ENCODE data around the gene FAM174C. TPM values are rescaled to one million over a fixed set of nuclear protein-coding genes. Genes with fewer than 3 reads are reported as not detected.

Gene FAM174C
- total RNA-seq, 1 experiment from 2014 or later = 59.4 TPM

GRCh38 chr19:1284979-1285736 lies 9.8 kb downstream of the FAM174C start:
- Mint-ChIP-seq H3K36me3 (no peaks in the 10 kb centered on the region), H3K9me3 (no peaks in the 10 kb centered on the region), H3K4me3 (peak overlapping the region; percentile 65), H3K27me3 (ENCODE audit: low read depth) (peaks cover 19% of the 10 kb centered on the region), H3K4me1 (peaks cover 13% of the 10 kb centered on the region), H3K27ac (peak overlapping the region; percentile 45; the same call in 1 of the 2 replicates)
- ChIA-PET CTCF (interaction anchor here (0.6 to 2.8 kb wide), 5 partner anchors 10 to 103 kb away, joined by 3 to 15 read pairs (median 4); partner anchors contain the start of gene FAM174C), POLR2A (interaction anchor here (0.9 kb wide), 1 partner anchor 16 kb away, joined by 3 read pairs; the partner anchor contains the start of gene CIRBP)
- TF ChIP-seq HMGXB4 (CRISPR knock-in tag; IDR thresholded peaks at IDR 0.05) (peak; percentile 37; the same call in 1 of the 2 replicates), OVOL2 (CRISPR knock-in tag; IDR thresholded peaks at IDR 0.05; ENCODE audit: borderline replicate concordance) (0 out of 2 replicates have a peak, but pooled peaks have one; percentile 19), RELA (CRISPR knock-in tag; IDR thresholded peaks at IDR 0.05; ENCODE audit: borderline replicate concordance) (no peak)
- peak; percentile 46 for ATAC-seq
- peak; percentile 54 for DNase-seq (ENCODE audit: low spot score)

GRCh38 chr19:1285737-1286360 lies 10.5 kb downstream of the FAM174C start, which contains the start of gene EFNA2:
EFNA2 (plus strand) TSS chr19:1285873; CDS start chr19:1286169, 296 bp downstream.
- CTCF ChIA-PET = interaction anchor here (0.9 to 2.8 kb wide), 2 partner anchors 26 to 41 kb away, joined by 4 to 15 read pairs; no protein-coding TSS in a partner anchor
- DNase-seq (ENCODE audit: low spot score) = no peak
- Mint-ChIP-seq H3K9me3 (no peaks in the 10 kb centered on the region), H3K36me3 (no peaks in the 10 kb centered on the region), H3K27ac (peak within 1 kb of the TSS; percentile 45; the same call in 1 of the 2 replicates), H3K4me3 (peak within 1 kb of the TSS; percentile 74), H3K27me3 (ENCODE audit: low read depth) (peaks cover 19% of the 10 kb centered on the region), H3K4me1 (peaks cover 13% of the 10 kb centered on the region)
- TF ChIP-seq ZNF396 (CRISPR knock-in tag; IDR thresholded peaks at IDR 0.05; ENCODE audit: borderline replicate concordance) (no peak), SMAD3 (CRISPR knock-in tag; IDR thresholded peaks at IDR 0.05; ENCODE audit: borderline replicate concordance) (no peak), SP1 (CRISPR knock-in tag; conservative IDR thresholded peaks at IDR 0.05) (no peak), SOX15 (CRISPR knock-in tag; IDR thresholded peaks at IDR 0.05) (no peak)
- POLR2A ChIA-PET = interaction anchor here (0.9 kb wide), 1 partner anchor 17 kb away, joined by 3 read pairs; the partner anchor contains the start of gene CIRBP
- ATAC-seq = peak; percentile 14

GRCh38 chr19:1286487-1287353 lies 11.4 kb downstream of the FAM174C start:
- ATAC-seq (no peak), DNase-seq (ENCODE audit: low spot score) (no peak)
- Mint-ChIP-seq H3K27ac (no peak overlapping the region), H3K27me3 (ENCODE audit: low read depth) (peaks cover 19% of the 10 kb centered on the region), H3K4me1 (peaks cover 13% of the 10 kb centered on the region), H3K36me3 (no peaks in the 10 kb centered on the region), H3K4me3 (peak overlapping the region; percentile 74), H3K9me3 (no peaks in the 10 kb centered on the region)
- TF ChIP-seq ATF1 (CRISPR knock-in tag; IDR thresholded peaks at IDR 0.05) (no peak), ZNF219 (CRISPR knock-in tag; IDR thresholded peaks at IDR 0.05; ENCODE audit: borderline replicate concordance) (0 out of 2 replicates have a peak, but pooled peaks have one; percentile 21), HMGXB4 (CRISPR knock-in tag; IDR thresholded peaks at IDR 0.05) (peak; percentile 3; the same call in 1 of the 2 replicates), ZNF671 (CRISPR knock-in tag; IDR thresholded peaks at IDR 0.05) (no peak)
- CTCF ChIA-PET = interaction anchor here (0.5 to 2.1 kb wide), 4 partner anchors 21 to 158 kb away, joined by 3 to 8 read pairs (median 4); no protein-coding TSS in a partner anchor
- POLR2A ChIA-PET = no interaction called here

All from WTC11 (cell line).